ENCODE results near the gene RAD52. TPM values are rescaled to one million over a fixed set of nuclear protein-coding genes. Genes with fewer than 3 reads are reported as not detected.
A peak's percentile ranks its signal among the peaks of the same experiment; 100 is the strongest.

RAD52 gene
- total RNA-seq, 4 donors from 2014 or later, result 11.3 to 21.0 (median 14.3) TPM

- Histone ChIP-seq H3K9me3 (no peaks in the 10 kb centered on the region), H3K4me3 (no peak overlapping the region), H3K4me1 (no peaks in the 10 kb centered on the region), H3K36me3 (no peaks in the 10 kb centered on the region), H3K27ac (no peak overlapping the region), H3K27me3 (no peaks in the 10 kb centered on the region)
- TF ChIP-seq POLR2A (IDR thresholded peaks at IDR 0.05), result no peak
- TF ChIP-seq, protein P1, sequence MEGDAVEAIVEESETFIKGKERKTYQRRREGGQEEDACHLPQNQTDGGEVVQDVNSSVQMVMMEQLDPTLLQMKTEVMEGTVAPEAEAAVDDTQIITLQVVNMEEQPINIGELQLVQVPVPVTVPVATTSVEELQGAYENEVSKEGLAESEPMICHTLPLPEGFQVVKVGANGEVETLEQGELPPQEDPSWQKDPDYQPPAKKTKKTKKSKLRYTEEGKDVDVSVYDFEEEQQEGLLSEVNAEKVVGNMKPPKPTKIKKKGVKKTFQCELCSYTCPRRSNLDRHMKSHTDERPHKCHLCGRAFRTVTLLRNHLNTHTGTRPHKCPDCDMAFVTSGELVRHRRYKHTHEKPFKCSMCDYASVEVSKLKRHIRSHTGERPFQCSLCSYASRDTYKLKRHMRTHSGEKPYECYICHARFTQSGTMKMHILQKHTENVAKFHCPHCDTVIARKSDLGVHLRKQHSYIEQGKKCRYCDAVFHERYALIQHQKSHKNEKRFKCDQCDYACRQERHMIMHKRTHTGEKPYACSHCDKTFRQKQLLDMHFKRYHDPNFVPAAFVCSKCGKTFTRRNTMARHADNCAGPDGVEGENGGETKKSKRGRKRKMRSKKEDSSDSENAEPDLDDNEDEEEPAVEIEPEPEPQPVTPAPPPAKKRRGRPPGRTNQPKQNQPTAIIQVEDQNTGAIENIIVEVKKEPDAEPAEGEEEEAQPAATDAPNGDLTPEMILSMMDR (IDR thresholded peaks at IDR 0.05 in 4 of 5, conservative IDR thresholded peaks at IDR 0.05 in 1 of 5), result no peak
- in situ Hi-C loops (cut with MboI; ENCODE audit: low sequenced_read_pairs in 4 of 4) (loop anchor here (5.0 to 25.0 kb wide), 5 partner anchors 140 to 392 kb away; no protein-coding TSS in a partner anchor), intact Hi-C loops (cut with DNase I; ENCODE audit: low total_unique reads) (loop anchor here (5.0 kb wide), 1 partner anchor 628 kb away; no protein-coding TSS in a partner anchor)
- ATAC-seq, result no peak
- no peak for DNase-seq
These were observed 5.2 kb upstream of the RAD52 start for GRCh38 chr12:954741-955140.

DNA sequence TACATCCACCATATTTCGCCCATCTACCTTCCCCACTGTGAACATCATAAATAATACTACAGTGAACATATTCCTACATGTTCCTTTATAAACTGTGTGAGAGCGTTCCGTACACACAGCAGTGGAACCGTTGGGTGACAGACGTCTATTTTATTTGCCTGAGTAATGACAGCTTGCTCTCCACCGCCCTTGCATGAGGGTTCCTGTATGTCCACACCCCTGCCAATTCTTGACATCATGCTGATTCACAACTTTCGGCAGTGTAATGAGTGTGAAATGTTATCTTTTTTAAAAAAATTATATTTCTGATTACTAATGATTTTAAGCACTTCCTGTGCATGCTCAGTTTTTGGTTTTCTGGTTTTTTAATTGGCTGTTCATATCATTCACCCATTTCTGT, 4.3 kb upstream of the RAD52 start:
- no peaks in the 10 kb centered on the region for H3K36me3 ChIP-seq
- no peak for DNase-seq
- in situ Hi-C loops (cut with MboI; ENCODE audit: low sequenced_read_pairs in 4 of 4), result loop anchor here (5.0 to 25.0 kb wide), 5 partner anchors 139 to 391 kb away; no protein-coding TSS in a partner anchor
- intact Hi-C loops (cut with DNase I; ENCODE audit: low total_unique reads), result loop anchor here (5.0 kb wide), 1 partner anchor 629 kb away; no protein-coding TSS in a partner anchor
- TF ChIP-seq, protein P1 (IDR thresholded peaks at IDR 0.05 in 4 of 5, conservative IDR thresholded peaks at IDR 0.05 in 1 of 5), result no peak
- no peak for TF ChIP-seq POLR2A (IDR thresholded peaks at IDR 0.05)
- H3K9me3 ChIP-seq, result no peaks in the 10 kb centered on the region
- no peak overlapping the region for H3K27ac ChIP-seq
- ATAC-seq, result no peak
- no peak overlapping the region for H3K4me3 ChIP-seq
- peaks cover 0 to 4% of the 10 kb centered on the region in 2 donors for H3K4me1 ChIP-seq
- H3K27me3 ChIP-seq, result no peaks in the 10 kb centered on the region

- DNase-seq, result no peak
- no peaks in the 10 kb centered on the region for H3K9me3 ChIP-seq
These were observed 1.7 kb upstream of the RAD52 start for GRCh38 chr12:951176-951575.

DNA sequence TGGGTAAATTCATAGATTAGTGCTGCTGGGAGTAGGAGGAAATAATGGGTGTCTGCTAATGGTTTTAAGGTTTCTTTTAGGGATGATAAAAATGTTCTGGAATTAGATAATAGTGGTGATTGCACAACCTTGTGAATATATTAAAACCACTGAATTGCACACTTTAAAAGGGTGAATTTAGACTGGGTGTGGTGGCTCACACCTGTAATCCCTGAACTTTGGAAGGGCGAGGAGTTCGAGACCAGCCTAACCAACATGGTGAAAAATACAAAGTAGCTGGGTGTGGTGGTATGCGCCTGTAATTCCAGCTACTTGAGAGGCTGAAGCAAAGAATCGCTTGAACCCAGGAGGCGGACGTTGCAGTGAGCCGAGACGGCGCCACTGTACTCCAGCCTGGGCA, 1.3 kb downstream of the RAD52 start:
- ATAC-seq (no peak), DNase-seq (no peak)
- intact Hi-C loops (cut with DNase I; ENCODE audit: low total_unique reads), result loop anchor here (2.0 to 10.0 kb wide), 2 partner anchors 43 to 657 kb away; partner anchors contain the start of gene ERC1
- in situ Hi-C loops (cut with MboI; ENCODE audit: low sequenced_read_pairs in 4 of 4), result loop anchor here in 1 of 4 donors (5.0 kb wide), 1 partner anchor 126 kb away; no protein-coding TSS in a partner anchor
- peak overlapping the region; percentile 91 to 97 (median 94) for H3K27ac ChIP-seq
- TF ChIP-seq, protein P1 (IDR thresholded peaks at IDR 0.05 in 4 of 5, conservative IDR thresholded peaks at IDR 0.05 in 1 of 5), result no peak
- TF ChIP-seq POLR2A (IDR thresholded peaks at IDR 0.05), result no peak
- peak overlapping the region; percentile 78 to 94 (median 92) for H3K4me3 ChIP-seq
- H3K27me3 ChIP-seq, result no peaks in the 10 kb centered on the region
- no peaks in the 10 kb centered on the region for H3K36me3 ChIP-seq
- H3K9me3 ChIP-seq, result no peaks in the 10 kb centered on the region
- peaks cover 27 to 32% of the 10 kb centered on the region in 2 donors for H3K4me1 ChIP-seq

More at GRCh38 chr12:951176-951575, 1.7 kb upstream of the RAD52 start:
- Histone ChIP-seq H3K4me1 (peaks cover 14 to 20% of the 10 kb centered on the region in 2 donors), H3K36me3 (no peaks in the 10 kb centered on the region), H3K27ac (no peak overlapping the region), H3K27me3 (no peaks in the 10 kb centered on the region), H3K4me3 (no peak overlapping the region)
- in situ Hi-C loops (cut with MboI; ENCODE audit: low sequenced_read_pairs in 4 of 4), result loop anchor here (5.0 to 25.0 kb wide), 5 partner anchors 136 to 389 kb away; no protein-coding TSS in a partner anchor
- TF ChIP-seq POLR2A (IDR thresholded peaks at IDR 0.05), result no peak
- TF ChIP-seq, protein P1 (IDR thresholded peaks at IDR 0.05 in 4 of 5, conservative IDR thresholded peaks at IDR 0.05 in 1 of 5), result no peak
- intact Hi-C loops (cut with DNase I; ENCODE audit: low total_unique reads), result loop anchor here (5.0 kb wide), 1 partner anchor 631 kb away; no protein-coding TSS in a partner anchor
- no peak for ATAC-seq

Data from gastrocnemius medialis (tissue), 4 donors.